ENCODE measurements around the gene MELK.

MELK gene

GRCh38 chr9:36632892-36633291 lies 60.2 kb downstream of the MELK start:
- peak; percentile 63 for TF ChIP-seq CTCF (IDR thresholded peaks at IDR 0.05)

GRCh38 chr9:36637491-36638270 lies 65.0 kb downstream of the MELK start:
- no peak for TF ChIP-seq CTCF (IDR thresholded peaks at IDR 0.05)

DNA sequence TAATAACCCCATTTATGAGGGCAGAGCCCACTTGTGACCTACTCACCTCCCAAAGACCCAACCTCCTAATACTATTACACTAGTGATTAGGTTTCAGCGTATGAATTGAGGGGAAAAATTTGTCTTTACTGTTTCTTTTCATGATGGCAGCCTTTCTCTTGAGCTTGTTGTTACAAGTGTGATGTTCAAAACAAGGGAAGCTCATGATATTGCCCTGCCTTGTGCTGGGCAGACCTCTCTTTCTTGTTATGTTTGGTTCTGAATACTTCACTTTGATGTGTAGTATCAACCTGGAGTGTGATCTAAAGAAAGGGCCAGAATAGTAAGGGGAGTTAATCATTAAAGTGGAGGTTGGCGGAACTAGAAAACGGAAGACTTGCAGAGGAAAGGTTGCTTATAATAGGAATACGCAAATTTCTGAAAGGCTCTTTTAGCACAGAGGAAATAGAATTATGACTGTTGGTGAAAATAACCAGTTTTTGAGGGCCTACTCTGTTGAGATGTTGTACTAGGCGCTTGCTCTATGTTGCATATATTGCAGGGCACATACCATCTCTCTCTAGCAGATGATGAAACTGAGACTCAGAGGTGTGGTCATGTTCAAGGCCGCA lies 68.2 kb downstream of the MELK start:
- TF ChIP-seq CTCF (IDR thresholded peaks at IDR 0.05), result no peak

GRCh38 chr9:36642817-36643216 lies 70.1 kb downstream of the MELK start:
- no peak for TF ChIP-seq CTCF (IDR thresholded peaks at IDR 0.05)

GRCh38 chr9:36656842-36657241 lies 84.1 kb downstream of the MELK start:
- no peak for TF ChIP-seq CTCF (IDR thresholded peaks at IDR 0.05)

- no peak for TF ChIP-seq CTCF (IDR thresholded peaks at IDR 0.05)
These were observed 86.8 kb downstream of the MELK start for GRCh38 chr9:36659500-36659899.

DNA sequence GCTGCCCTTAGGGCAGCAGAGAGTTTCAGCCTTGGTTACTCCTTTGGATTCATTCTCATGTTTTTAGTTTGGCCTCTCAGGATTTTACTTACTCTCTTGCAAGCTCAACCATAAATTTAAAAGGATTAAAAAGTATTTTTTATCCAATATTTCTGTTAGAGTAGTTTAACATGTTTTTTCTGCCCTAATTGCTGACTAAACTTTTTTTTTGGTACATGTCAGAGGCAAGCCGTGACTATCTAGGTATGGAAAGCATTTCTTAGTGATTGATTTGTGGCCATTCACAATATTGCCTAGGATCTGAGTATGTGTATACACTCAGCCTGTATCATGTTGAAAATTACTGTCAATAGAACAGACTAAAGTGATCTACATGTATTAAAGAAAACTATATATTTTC lies 92.1 kb downstream of the MELK start:
- TF ChIP-seq CTCF (IDR thresholded peaks at IDR 0.05), result no peak
